DND-41 (cell line): ENCODE results near the gene AK8.

ENCODE experiments used
- ATAC-seq: fragments of 200-7000 bp; cut with Tn5 transposase; 3 replicates; pipeline ENCODE4 v1.9.1; 2021; ENCODE audit warnings: low read depth; ENCODE audit not compliant: insufficient read depth
- DNase-seq: peaks from one replicate; pipeline ENCODE4 v3.0.0-alpha.2; 2020
- H2AFZ ChIP-seq: 2 replicates; pipeline ENCODE4 v1.6.0; 2012; ENCODE audit warnings: low read depth, low read length
- H3K27ac ChIP-seq: 2 replicates; pipeline ENCODE4 v1.5.1; 2012; ENCODE audit warnings: low read length, inconsistent platforms
- H3K27me3 ChIP-seq: fragments of 200-600 bp; sonication (generic); 2 replicates; pipeline ENCODE4 v1.6.0; 2012; ENCODE audit warnings: low read length, mild to moderate bottlenecking, inconsistent platforms; ENCODE audit not compliant: insufficient read depth, poor library complexity
- H3K36me3 ChIP-seq: 2 replicates; pipeline ENCODE4 v1.5.1; 2012; ENCODE audit warnings: low read length, inconsistent platforms; ENCODE audit not compliant: insufficient read depth
- H3K4me1 ChIP-seq: 2 replicates; pipeline ENCODE4 v1.5.1; 2012; ENCODE audit warnings: mild to moderate bottlenecking, low read length; ENCODE audit not compliant: insufficient read depth
- H3K4me2 ChIP-seq: 2 replicates; pipeline ENCODE4 v1.6.0; 2012; ENCODE audit warnings: mild to moderate bottlenecking, moderate library complexity, low read length, inconsistent platforms; ENCODE audit not compliant: insufficient read depth
- H3K4me3 ChIP-seq, 2 experiments: fragments of 200-600 bp in 1 of 2; shearing (Covaris generic) in 1 of 2; 2 replicates each; pipeline ENCODE4 v1.5.1; 2012 to 2016; ENCODE audit warnings: inconsistent platforms in 2 of 2, low read length in 2 of 2, mild to moderate bottlenecking in 2 of 2, low read depth in 1 of 2, moderate library complexity in 1 of 2
- H3K79me2 ChIP-seq: 2 replicates; pipeline ENCODE4 v1.6.0; 2012; ENCODE audit warnings: low read length, inconsistent platforms; ENCODE audit not compliant: insufficient read depth
- H3K9ac ChIP-seq: 2 replicates; pipeline ENCODE4 v1.6.0; 2012; ENCODE audit warnings: low read depth, mild to moderate bottlenecking, inconsistent platforms, low read length, moderate library complexity
- H3K9me3 ChIP-seq: 2 replicates; pipeline ENCODE4 v1.5.1; 2012; ENCODE audit warnings: low read length, moderate library complexity, mild to moderate bottlenecking, inconsistent platforms; ENCODE audit not compliant: insufficient read depth, severe bottlenecking
- H4K20me1 ChIP-seq: 2 replicates; pipeline ENCODE4 v1.6.0; 2012; ENCODE audit warnings: low read length; ENCODE audit not compliant: insufficient read depth
- CTCF ChIP-seq: IDR thresholded peaks from 2 replicates; pipeline ENCODE4 v1.5.1; 2012; ENCODE audit warnings: borderline replicate concordance, low read length, moderate library complexity, mild to moderate bottlenecking; ENCODE audit not compliant: poor library complexity, severe bottlenecking; ENCODE audit errors: extremely low read depth
- EZH2 ChIP-seq: IDR thresholded peaks from 3 replicates; pipeline ENCODE4 v1.6.1; 2012; ENCODE audit warnings: borderline replicate concordance, low read depth, mild to moderate bottlenecking, moderate library complexity, low read length, inconsistent platforms; ENCODE audit not compliant: severe bottlenecking

Gene AK8

GRCh38 chr9:132703336-132703735 lies 174.7 kb downstream of the AK8 start:
- DNase-seq (no peak), ATAC-seq (no peak)
- Histone ChIP-seq H3K27me3 (no peaks in the 10 kb centered on the region), H3K9ac (no peak overlapping the region), H2AFZ (no peak overlapping the region), H4K20me1 (no peaks in the 10 kb centered on the region), H3K4me3 (no peak overlapping the region), H3K79me2 (no peaks in the 10 kb centered on the region), H3K4me2 (no peak overlapping the region), H3K9me3 (no peaks in the 10 kb centered on the region), H3K27ac (no peak overlapping the region), H3K4me1 (no peaks in the 10 kb centered on the region), H3K36me3 (no peaks in the 10 kb centered on the region)
- TF ChIP-seq CTCF (no peak), EZH2 (no peak)

- H4K20me1 ChIP-seq, result no peaks in the 10 kb centered on the region
- peaks cover 8% of the 10 kb centered on the region for H3K9me3 ChIP-seq
- no peaks in the 10 kb centered on the region for H3K36me3 ChIP-seq
- no peak overlapping the region for H3K27ac ChIP-seq
- H3K4me1 ChIP-seq, result no peaks in the 10 kb centered on the region
- H3K4me2 ChIP-seq, result no peak overlapping the region
- no peaks in the 10 kb centered on the region for H3K27me3 ChIP-seq
- H3K9ac ChIP-seq, result no peak overlapping the region
- no peak overlapping the region for H3K4me3 ChIP-seq
- no peak for ATAC-seq
- TF ChIP-seq EZH2 (no peak), CTCF (no peak)
- no peak for DNase-seq
- no peaks in the 10 kb centered on the region for H3K79me2 ChIP-seq
- H2AFZ ChIP-seq, result no peak overlapping the region
Measured at GRCh38 chr9:132702254-132702653, 175.8 kb downstream of the AK8 start.

GRCh38 chr9:132699956-132700355 lies 178.1 kb downstream of the AK8 start:
- H3K4me3 ChIP-seq, result no peak overlapping the region
- no peaks in the 10 kb centered on the region for H3K27me3 ChIP-seq
- no peak for DNase-seq
- H3K9ac ChIP-seq, result no peak overlapping the region
- H4K20me1 ChIP-seq, result no peaks in the 10 kb centered on the region
- no peak overlapping the region for H2AFZ ChIP-seq
- no peak for ATAC-seq
- no peaks in the 10 kb centered on the region for H3K36me3 ChIP-seq
- no peak overlapping the region for H3K27ac ChIP-seq
- peaks cover 10% of the 10 kb centered on the region for H3K9me3 ChIP-seq
- no peaks in the 10 kb centered on the region for H3K79me2 ChIP-seq
- no peak for TF ChIP-seq EZH2
- TF ChIP-seq CTCF, result no peak
- no peaks in the 10 kb centered on the region for H3K4me1 ChIP-seq
- H3K4me2 ChIP-seq, result no peak overlapping the region

GRCh38 chr9:132698989-132699388 lies 179.1 kb downstream of the AK8 start:
- DNase-seq (no peak), ATAC-seq (no peak)
- no peaks in the 10 kb centered on the region for H3K27me3 ChIP-seq
- no peak overlapping the region for H3K9ac ChIP-seq
- H3K79me2 ChIP-seq, result no peaks in the 10 kb centered on the region
- no peak overlapping the region for H2AFZ ChIP-seq
- H3K36me3 ChIP-seq, result no peaks in the 10 kb centered on the region
- TF ChIP-seq CTCF, result no peak
- no peak for TF ChIP-seq EZH2
- H3K27ac ChIP-seq, result no peak overlapping the region
- no peak overlapping the region for H3K4me3 ChIP-seq
- no peaks in the 10 kb centered on the region for H4K20me1 ChIP-seq
- no peaks in the 10 kb centered on the region for H3K4me1 ChIP-seq
- H3K4me2 ChIP-seq, result no peak overlapping the region
- peaks cover 10% of the 10 kb centered on the region for H3K9me3 ChIP-seq
